HUES48 (cell line): ENCODE data around the gene GIGYF2.
"Not testable (repeated sequence)": the region's sequence is repeated elsewhere in the genome, so short reads cannot be mapped to it uniquely, and the experiment has no call there.

Experiments used
- H3K27ac ChIP-seq: one replicate; pipeline ENCODE4 v1.7.0; 2013; ENCODE audit warnings: low read depth, low read length, inconsistent platforms
- H3K27me3 ChIP-seq: 2 replicates; pipeline ENCODE4 v1.6.1; 2013; ENCODE audit warnings: mild to moderate bottlenecking, low read length; ENCODE audit not compliant: control insufficient read depth, insufficient read depth
- H3K36me3 ChIP-seq: 2 replicates; pipeline ENCODE4 v1.6.1; 2013; ENCODE audit warnings: low read length; ENCODE audit not compliant: control insufficient read depth, insufficient read depth
- H3K4me1 ChIP-seq: 2 replicates; pipeline ENCODE4 v1.6.1; 2013; ENCODE audit warnings: mild to moderate bottlenecking, low read length; ENCODE audit not compliant: control insufficient read depth, insufficient read depth
- H3K4me3 ChIP-seq: 2 replicates; pipeline ENCODE4 v1.5.1; 2013; ENCODE audit warnings: mild to moderate bottlenecking, low read depth, low read length
- H3K9ac ChIP-seq: 2 replicates; pipeline ENCODE4 v1.6.1; 2013; ENCODE audit warnings: mild to moderate bottlenecking, low read depth, low read length, moderate library complexity
- H3K9me3 ChIP-seq: 2 replicates; pipeline ENCODE4 v1.6.1; 2013; ENCODE audit warnings: low read length; ENCODE audit not compliant: control insufficient read depth, insufficient read depth

Gene GIGYF2

GRCh38 chr2:232667989-232668583, 29.0 kb upstream of the GIGYF2 start:
- Histone ChIP-seq H3K9me3 (no peaks in the 10 kb centered on the region), H3K27ac (no peak overlapping the region), H3K4me1 (no peaks in the 10 kb centered on the region), H3K36me3 (no peaks in the 10 kb centered on the region), H3K9ac (no peak overlapping the region), H3K27me3 (no peaks in the 10 kb centered on the region), H3K4me3 (no peak overlapping the region)

- H3K9me3 ChIP-seq: no peaks in the 10 kb centered on the region
- H3K27ac ChIP-seq: no peak overlapping the region
- no peaks in the 10 kb centered on the region for H3K4me1 ChIP-seq
- H3K9ac ChIP-seq: no peak overlapping the region
- no peak overlapping the region for H3K4me3 ChIP-seq
- H3K27me3 ChIP-seq: no peaks in the 10 kb centered on the region
- no peaks in the 10 kb centered on the region for H3K36me3 ChIP-seq
These were observed 28.2 kb upstream of the GIGYF2 start for GRCh38 chr2:232668805-232669444.

GRCh38 chr2:232672588-232672987, 24.5 kb upstream of the GIGYF2 start:
- Histone ChIP-seq H3K9ac (no peak overlapping the region), H3K4me1 (no peaks in the 10 kb centered on the region), H3K27me3 (no peaks in the 10 kb centered on the region), H3K27ac (no peak overlapping the region), H3K4me3 (no peak overlapping the region), H3K9me3 (no peaks in the 10 kb centered on the region), H3K36me3 (no peaks in the 10 kb centered on the region)

- Histone ChIP-seq H3K9ac (no peak overlapping the region), H3K27ac (no peak overlapping the region), H3K4me3 (no peak overlapping the region), H3K36me3 (no peaks in the 10 kb centered on the region), H3K27me3 (no peaks in the 10 kb centered on the region), H3K9me3 (no peaks in the 10 kb centered on the region), H3K4me1 (no peaks in the 10 kb centered on the region)
These were observed 22.6 kb upstream of the GIGYF2 start for GRCh38 chr2:232674491-232674890.

- Histone ChIP-seq H3K9ac (no peak overlapping the region), H3K9me3 (no peaks in the 10 kb centered on the region), H3K27me3 (no peaks in the 10 kb centered on the region), H3K4me3 (no peak overlapping the region), H3K36me3 (no peaks in the 10 kb centered on the region), H3K27ac (no peak overlapping the region), H3K4me1 (no peaks in the 10 kb centered on the region)
These were observed 21.8 kb upstream of the GIGYF2 start for GRCh38 chr2:232675381-232675780.

- no peaks in the 10 kb centered on the region for H3K36me3 ChIP-seq
- no peak overlapping the region for H3K4me3 ChIP-seq
- no peaks in the 10 kb centered on the region for H3K9me3 ChIP-seq
- no peak overlapping the region for H3K9ac ChIP-seq
- no peaks in the 10 kb centered on the region for H3K4me1 ChIP-seq
- no peak overlapping the region for H3K27ac ChIP-seq
- H3K27me3 ChIP-seq: no peaks in the 10 kb centered on the region
These were observed 17.1 kb upstream of the GIGYF2 start for GRCh38 chr2:232680006-232680405.

GRCh38 chr2:232681527-232681926, 15.6 kb upstream of the GIGYF2 start:
- Histone ChIP-seq H3K36me3 (no peaks in the 10 kb centered on the region), H3K9ac (no peak overlapping the region), H3K27me3 (no peaks in the 10 kb centered on the region), H3K4me1 (no peaks in the 10 kb centered on the region), H3K4me3 (no peak overlapping the region), H3K27ac (no peak overlapping the region), H3K9me3 (no peaks in the 10 kb centered on the region)

GRCh38 chr2:232683368-232683767, 13.8 kb upstream of the GIGYF2 start:
- Histone ChIP-seq H3K9ac (no peak overlapping the region), H3K9me3 (no peaks in the 10 kb centered on the region), H3K27ac (no peak overlapping the region), H3K27me3 (no peaks in the 10 kb centered on the region), H3K36me3 (no peaks in the 10 kb centered on the region), H3K4me3 (no peak overlapping the region), H3K4me1 (no peaks in the 10 kb centered on the region)

GRCh38 chr2:232685391-232685790, 11.7 kb upstream of the GIGYF2 start:
- H3K27me3 ChIP-seq, H3K27ac ChIP-seq, H3K9me3 ChIP-seq, H3K9ac ChIP-seq, H3K36me3 ChIP-seq, H3K4me1 ChIP-seq, H3K4me3 ChIP-seq: not testable (repeated sequence)

GRCh38 chr2:232687382-232688160, 9.6 kb upstream of the GIGYF2 start:
- H3K36me3 ChIP-seq: no peaks in the 10 kb centered on the region
- no peak overlapping the region for H3K4me3 ChIP-seq
- H3K4me1 ChIP-seq: no peaks in the 10 kb centered on the region
- no peaks in the 10 kb centered on the region for H3K27me3 ChIP-seq
- no peak overlapping the region for H3K27ac ChIP-seq
- H3K9me3 ChIP-seq: no peaks in the 10 kb centered on the region
- H3K9ac ChIP-seq: no peak overlapping the region

GRCh38 chr2:232688201-232688600, 8.9 kb upstream of the GIGYF2 start:
- Histone ChIP-seq H3K9ac (no peak overlapping the region), H3K4me1 (no peaks in the 10 kb centered on the region), H3K27me3 (no peaks in the 10 kb centered on the region), H3K4me3 (no peak overlapping the region), H3K9me3 (no peaks in the 10 kb centered on the region), H3K27ac (no peak overlapping the region), H3K36me3 (no peaks in the 10 kb centered on the region)
